AG10803 (cell line): ENCODE data around the gene EYA3.

ENCODE experiments used
- DNase-seq: peaks from one replicate; pipeline ENCODE4 v3.0.0; 2010; ENCODE audit warnings: low read depth
- H3K4me3 ChIP-seq: 2 replicates; pipeline ENCODE4 v1.5.1; 2011; ENCODE audit warnings: mild to moderate bottlenecking, low read length, control low read depth
- CTCF ChIP-seq: conservative IDR thresholded peaks from 2 replicates; pipeline ENCODE4 v1.5.1; 2011; ENCODE audit warnings: mild to moderate bottlenecking, low read length, control low read depth, inconsistent platforms

The EYA3 gene

GRCh38 chr1:28058168-28058567 is 30.2 kb downstream of the EYA3 start:
- no peak overlapping the region for H3K4me3 ChIP-seq
- no peak for DNase-seq
- no peak for TF ChIP-seq CTCF

GRCh38 chr1:28056129-28056925 is 32.1 kb downstream of the EYA3 start:
- DNase-seq = no peak
- H3K4me3 ChIP-seq = no peak overlapping the region
- no peak for TF ChIP-seq CTCF

- no peak for TF ChIP-seq CTCF
- H3K4me3 ChIP-seq = no peak overlapping the region
- DNase-seq = peak; percentile 14
Observed at GRCh38 chr1:28050776-28051175, 37.6 kb downstream of the EYA3 start.

GRCh38 chr1:28046716-28047115 is 41.7 kb downstream of the EYA3 start:
- DNase-seq = no peak
- TF ChIP-seq CTCF = no peak
- no peak overlapping the region for H3K4me3 ChIP-seq

GRCh38 chr1:28045777-28046176 is 42.6 kb downstream of the EYA3 start:
- TF ChIP-seq CTCF = no peak

GRCh38 chr1:28044399-28044798 is 44.0 kb downstream of the EYA3 start:
- no peak overlapping the region for H3K4me3 ChIP-seq
- no peak for DNase-seq
- TF ChIP-seq CTCF = no peak

More at GRCh38 chr1:28045777-28046176, 42.6 kb downstream of the EYA3 start:
- no peak for DNase-seq
- no peak overlapping the region for H3K4me3 ChIP-seq

- no peak overlapping the region for H3K4me3 ChIP-seq
- no peak for DNase-seq
- no peak for TF ChIP-seq CTCF
Observed at GRCh38 chr1:28039341-28039740, 49.1 kb downstream of the EYA3 start.
